Neural crest cell (in vitro differentiated cells): ENCODE results near the gene ADAMTS19. TPM values are rescaled to one million over a fixed set of nuclear protein-coding genes. Genes with fewer than 3 reads are reported as not detected.

ENCODE experiments used
- DNase-seq: peaks from one replicate; pipeline ENCODE4 v3.0.0; 2021; ENCODE audit warnings: low read depth, mixed read lengths, low spot score
- H3K27ac Mint-ChIP-seq: one replicate; pipeline ENCODE4 v1.8.0; 2021; ENCODE audit warnings: mild to moderate bottlenecking, mixed read lengths; ENCODE audit not compliant: unreplicated experiment
- H3K27me3 Mint-ChIP-seq: 2 replicates; pipeline ENCODE4 v1.8.0; 2021; ENCODE audit warnings: low read depth, mild to moderate bottlenecking, mixed read lengths
- H3K36me3 Mint-ChIP-seq: 2 replicates; pipeline ENCODE4 v1.8.0; 2021; ENCODE audit warnings: low read depth, mild to moderate bottlenecking, mixed read lengths
- H3K4me1 Mint-ChIP-seq: 2 replicates; pipeline ENCODE4 v1.8.0; 2021; ENCODE audit warnings: mixed read lengths
- H3K4me3 Mint-ChIP-seq: one replicate; pipeline ENCODE4 v1.8.0; 2021; ENCODE audit warnings: mild to moderate bottlenecking, mixed read lengths
- H3K9me3 Mint-ChIP-seq: 2 replicates; pipeline ENCODE4 v1.8.0; 2021; ENCODE audit warnings: mixed read lengths
- total RNA-seq: library from RNA; stranded (reverse); gene quantifications from 2 replicates; pipeline ENCODE4 v1.2.1, GENCODE V29; 2021
- TF ChIP-seq, protein P1 (sequence below): fragments of 200-600 bp; sonication (generic); conservative IDR thresholded peaks from 2 replicates; pipeline ENCODE4 v1.5.0; 2021; ENCODE audit warnings: antibody characterized with exemption, mild to moderate bottlenecking

Gene ADAMTS19
- total RNA-seq, 1 donor from 2014 or later = 3.1 TPM

DNA sequence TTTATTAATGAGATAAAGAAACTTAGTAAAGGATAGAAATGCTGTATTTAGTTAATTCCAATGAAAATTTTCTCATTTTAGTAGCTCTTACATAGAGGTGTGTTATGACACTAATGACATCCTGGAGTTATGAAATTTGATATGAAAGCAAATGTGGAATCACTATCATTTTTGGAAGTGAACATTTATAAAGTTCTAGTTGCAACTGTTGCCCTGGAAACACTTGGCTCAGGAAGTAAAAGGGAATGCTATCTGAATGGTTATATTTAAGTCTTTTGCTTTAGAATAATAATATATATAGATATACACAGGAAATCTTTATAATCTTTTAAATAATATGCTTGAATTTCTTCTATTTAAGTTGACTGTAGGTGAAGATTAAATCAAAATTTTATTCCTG, 16.7 kb downstream of the ADAMTS19 start:
- no peaks in the 10 kb centered on the region for H3K9me3 Mint-ChIP-seq

GRCh38 chr5:129477532-129477931, 17.4 kb downstream of the ADAMTS19 start:
- Mint-ChIP-seq H3K4me1 (no peaks in the 10 kb centered on the region), H3K9me3 (no peaks in the 10 kb centered on the region), H3K4me3 (no peak overlapping the region), H3K36me3 (no peaks in the 10 kb centered on the region), H3K27me3 (no peaks in the 10 kb centered on the region), H3K27ac (no peak overlapping the region)
- DNase-seq = no peak
- TF ChIP-seq, protein P1, sequence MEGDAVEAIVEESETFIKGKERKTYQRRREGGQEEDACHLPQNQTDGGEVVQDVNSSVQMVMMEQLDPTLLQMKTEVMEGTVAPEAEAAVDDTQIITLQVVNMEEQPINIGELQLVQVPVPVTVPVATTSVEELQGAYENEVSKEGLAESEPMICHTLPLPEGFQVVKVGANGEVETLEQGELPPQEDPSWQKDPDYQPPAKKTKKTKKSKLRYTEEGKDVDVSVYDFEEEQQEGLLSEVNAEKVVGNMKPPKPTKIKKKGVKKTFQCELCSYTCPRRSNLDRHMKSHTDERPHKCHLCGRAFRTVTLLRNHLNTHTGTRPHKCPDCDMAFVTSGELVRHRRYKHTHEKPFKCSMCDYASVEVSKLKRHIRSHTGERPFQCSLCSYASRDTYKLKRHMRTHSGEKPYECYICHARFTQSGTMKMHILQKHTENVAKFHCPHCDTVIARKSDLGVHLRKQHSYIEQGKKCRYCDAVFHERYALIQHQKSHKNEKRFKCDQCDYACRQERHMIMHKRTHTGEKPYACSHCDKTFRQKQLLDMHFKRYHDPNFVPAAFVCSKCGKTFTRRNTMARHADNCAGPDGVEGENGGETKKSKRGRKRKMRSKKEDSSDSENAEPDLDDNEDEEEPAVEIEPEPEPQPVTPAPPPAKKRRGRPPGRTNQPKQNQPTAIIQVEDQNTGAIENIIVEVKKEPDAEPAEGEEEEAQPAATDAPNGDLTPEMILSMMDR = no peak

More for the DNA sequence above, 16.7 kb downstream of the ADAMTS19 start:
- DNase-seq = no peak
- Mint-ChIP-seq H3K27ac (no peak overlapping the region), H3K4me1 (no peaks in the 10 kb centered on the region), H3K27me3 (no peaks in the 10 kb centered on the region), H3K4me3 (no peak overlapping the region), H3K36me3 (no peaks in the 10 kb centered on the region)
- TF ChIP-seq, protein P1 = no peak

DNA sequence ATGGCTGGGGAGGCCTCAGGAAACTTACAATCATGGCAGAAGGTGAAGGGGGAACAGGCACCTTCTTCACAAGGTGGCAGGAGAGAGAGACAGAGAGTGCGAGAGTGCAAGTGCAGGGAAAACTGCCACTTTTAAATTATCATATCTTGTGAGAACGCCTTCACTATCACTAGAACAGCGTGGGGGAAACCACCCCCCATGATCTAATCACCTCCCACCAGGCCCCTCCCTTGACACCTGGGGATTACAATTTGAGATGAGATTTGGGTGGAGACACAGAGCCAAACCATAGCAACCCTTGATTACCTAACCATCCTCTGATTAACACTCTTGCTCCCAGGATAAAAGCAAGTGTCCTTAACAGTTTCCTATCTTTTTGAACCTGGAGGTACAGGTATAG, 21.1 kb downstream of the ADAMTS19 start:
- no peak for DNase-seq
- no peaks in the 10 kb centered on the region for H3K27me3 Mint-ChIP-seq
- no peak overlapping the region for H3K4me3 Mint-ChIP-seq
- no peaks in the 10 kb centered on the region for H3K4me1 Mint-ChIP-seq
- H3K36me3 Mint-ChIP-seq = no peaks in the 10 kb centered on the region
- TF ChIP-seq, protein P1 = no peak
- H3K9me3 Mint-ChIP-seq = no peaks in the 10 kb centered on the region
- H3K27ac Mint-ChIP-seq = no peak overlapping the region

DNA sequence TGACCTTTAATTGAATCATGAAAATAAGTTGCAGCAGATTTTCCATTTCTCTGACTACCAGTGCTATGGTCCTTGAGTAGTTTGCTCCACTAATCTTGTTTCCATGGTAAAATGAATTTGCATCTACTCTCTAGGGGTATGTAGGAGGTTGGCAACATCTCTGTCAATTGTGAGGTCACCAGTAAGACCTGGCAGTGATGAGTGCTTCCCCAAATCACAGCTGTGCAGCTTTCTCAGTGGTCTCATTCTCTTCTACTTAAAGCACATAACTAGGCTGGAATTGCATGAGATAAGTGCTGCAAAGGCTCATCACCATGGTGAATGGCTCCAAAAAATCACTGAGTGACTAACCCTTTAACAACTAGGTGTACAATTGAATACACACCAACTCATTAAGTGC, 36.3 kb downstream of the ADAMTS19 start:
- no peak for DNase-seq

DNA sequence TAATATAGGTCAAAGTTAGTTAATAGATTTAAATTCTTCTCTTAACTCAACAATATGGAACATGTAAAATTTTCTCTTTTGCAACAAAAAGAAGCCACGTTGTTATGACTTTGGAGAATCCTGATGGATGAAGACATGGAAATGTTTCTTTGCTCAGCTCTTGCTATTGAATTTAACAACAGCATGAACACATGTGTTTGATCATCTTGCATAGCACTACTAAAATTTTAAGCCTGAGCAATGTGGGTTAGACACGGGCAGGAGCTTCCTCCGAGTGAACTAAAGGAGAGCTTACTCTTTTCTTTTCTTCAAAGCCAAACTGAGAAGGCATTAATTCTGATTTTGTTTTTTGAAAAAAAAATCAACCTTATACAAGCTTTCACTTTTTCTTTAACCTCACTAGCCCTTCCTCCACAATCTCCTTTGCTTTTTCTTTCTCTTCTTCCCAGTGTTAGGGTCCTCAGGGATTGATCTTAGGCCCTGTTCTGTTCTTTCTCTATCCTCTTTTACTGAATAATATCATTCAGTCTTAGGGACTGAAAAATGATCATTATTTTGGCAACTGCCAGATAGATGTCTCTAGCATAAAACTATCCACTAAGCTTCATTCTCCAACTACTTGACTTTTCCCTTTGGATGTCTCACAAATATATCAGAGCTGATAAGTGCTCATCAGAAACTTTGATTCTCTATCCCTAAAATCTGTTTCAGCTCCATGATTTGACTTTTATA, 36.9 kb downstream of the ADAMTS19 start:
- Mint-ChIP-seq H3K27ac (no peak overlapping the region), H3K27me3 (no peaks in the 10 kb centered on the region), H3K9me3 (no peaks in the 10 kb centered on the region), H3K4me3 (no peak overlapping the region), H3K36me3 (no peaks in the 10 kb centered on the region), H3K4me1 (no peaks in the 10 kb centered on the region)
- TF ChIP-seq, protein P1 = no peak
- no peak for DNase-seq

More for the DNA sequence above, 36.3 kb downstream of the ADAMTS19 start:
- no peaks in the 10 kb centered on the region for H3K27me3 Mint-ChIP-seq
- TF ChIP-seq, protein P1 = no peak
- no peaks in the 10 kb centered on the region for H3K36me3 Mint-ChIP-seq
- no peaks in the 10 kb centered on the region for H3K9me3 Mint-ChIP-seq
- no peak overlapping the region for H3K4me3 Mint-ChIP-seq
- H3K4me1 Mint-ChIP-seq = no peaks in the 10 kb centered on the region
- H3K27ac Mint-ChIP-seq = peak overlapping the region; percentile 54
